ENCODE results near the gene AFF2. TPM values are rescaled to one million over a fixed set of nuclear protein-coding genes. Genes with fewer than 3 reads are reported as not detected.

Gene AFF2
- total and polyA plus RNA-seq, 2 donors (not counting 3 experiments of a cell fraction or from before 2014, with no cell fraction given) = 0.03 to 0.07 TPM

- DNase-seq (ENCODE audit: low read depth, low spot score) = no peak
- CTCF ChIA-PET = no interaction called here
- no TSS peak for BruUV-seq (replicated peaks)
These were observed 350.2 kb downstream of the AFF2 start for GRCh38 chrX:148850631-148851030.

More at GRCh38 chrX:148850631-148851030, 350.2 kb downstream of the AFF2 start:
- intact Hi-C loops (cut with micrococcal nuclease) (no loop called here), dilution Hi-C loops (cut with MboI; ENCODE audit: extremely low pct_ligation_motif_present, low sequenced_read_pairs) (no loop called here)
- Histone ChIP-seq H3K9ac (replicated peaks; ENCODE audit: extremely low read depth, insufficient read depth, low read length) (no peak overlapping the region), H3K9me1 (replicated peaks; ENCODE audit: control insufficient read depth, extremely low read depth, insufficient read depth, low read length) (no peaks in the 10 kb centered on the region), H3K79me2 (ENCODE audit: control insufficient read depth, insufficient read depth, low read length) (no peaks in the 10 kb centered on the region), H3K27ac (ENCODE audit: insufficient read depth, low read depth, low read length) (no peak overlapping the region), H3K4me1 (ENCODE audit: control insufficient read depth, extremely low read depth, insufficient read depth, low read length) (no peaks in the 10 kb centered on the region), H3K36me3 (ENCODE audit: control insufficient read depth in 2 of 2, extremely low read depth in 1 of 2, insufficient read depth in 2 of 2, low read length in 2 of 2) (no peaks in the 10 kb centered on the region), H4K20me1 (replicated peaks; ENCODE audit: control insufficient read depth, extremely low read depth, insufficient read depth, low read length) (no peaks in the 10 kb centered on the region), H2AFZ (ENCODE audit: low read depth, low read length) (no peak overlapping the region), H3K4me3 (replicated peaks in 1 of 3; ENCODE audit: insufficient read depth in 1 of 3, low read depth in 1 of 3, low read length in 3 of 3) (no peak overlapping the region), H3K27me3 (ENCODE audit: control insufficient read depth in 2 of 2, insufficient read depth in 2 of 2, low read length in 2 of 2) (no peaks in the 10 kb centered on the region), H3K4me2 (ENCODE audit: insufficient read depth, low read length) (no peak overlapping the region), H3K9me3 (replicated peaks; ENCODE audit: control insufficient read depth, insufficient read depth, low read length) (no peaks in the 10 kb centered on the region)
- FAIRE-seq = no peak
- POLR2A ChIA-PET = no interaction called here
- TF ChIP-seq GATA2 (IDR thresholded peaks at IDR 0.05; ENCODE audit: insufficient read depth, insufficient read length, low read depth, low read length) = no peak
- no peak for TF ChIP-seq MYC (IDR thresholded peaks at IDR 0.05; ENCODE audit: low read depth, low read length)
- TF ChIP-seq JUN (IDR thresholded peaks at IDR 0.05; ENCODE audit: borderline replicate concordance, insufficient read depth, insufficient read length, low read depth) = no peak
- no peak for TF ChIP-seq EZH2 (IDR thresholded peaks at IDR 0.05; ENCODE audit: borderline replicate concordance, low read depth, low read length, severe bottlenecking)
- no peak for TF ChIP-seq CTCF (IDR thresholded peaks at IDR 0.05; ENCODE audit: extremely low read depth in 1 of 2, insufficient read depth in 1 of 2, low read depth in 1 of 2, low read length in 2 of 2)
- TF ChIP-seq POLR2AphosphoS5 (IDR thresholded peaks at IDR 0.05; ENCODE audit: insufficient read depth, low read depth, low read length) = no peak
- no peak for TF ChIP-seq MAX (IDR thresholded peaks at IDR 0.05; ENCODE audit: insufficient read depth, insufficient read length)

Data from endothelial cell of umbilical vein (primary cell).